ENCODE data around the gene ZMYND19. TPM values are rescaled to one million over a fixed set of nuclear protein-coding genes. Genes with fewer than 3 reads are reported as not detected.
A peak's percentile ranks its signal among the peaks of the same experiment; 100 is the strongest.

The ZMYND19 gene
- total RNA-seq, 2 donors from 2014 or later = 47.8 to 51.0 TPM

DNA sequence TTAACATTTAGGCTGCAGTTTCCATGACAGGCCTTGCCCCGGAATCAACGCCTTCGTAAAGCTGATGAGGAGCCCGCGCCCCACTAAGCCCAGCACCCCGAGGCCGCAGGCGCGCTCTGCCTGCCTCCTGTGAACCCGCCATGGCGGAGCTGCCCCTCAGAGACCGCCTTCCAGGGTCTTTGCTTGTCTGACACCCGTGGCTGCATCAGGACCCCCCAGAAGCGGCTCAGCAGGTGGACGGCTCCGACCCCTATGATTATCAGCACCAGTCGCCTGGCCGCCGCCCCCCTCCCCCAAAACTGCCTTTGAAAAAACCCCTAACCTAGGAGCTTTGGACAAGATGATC, 11.1 kb downstream of the ZMYND19 start:
- no peak for DNase-seq
- Histone ChIP-seq H3K27ac (ENCODE audit: low read depth, low read length) (peak overlapping the region; percentile 66), H3K9me3 (ENCODE audit: control insufficient read depth, low read length) (no peaks in the 10 kb centered on the region), H3K36me3 (ENCODE audit: control insufficient read depth, insufficient read depth, low read length) (peaks cover 57% of the 10 kb centered on the region), H3K9ac (ENCODE audit: extremely low read depth, low read length, poor library complexity, severe bottlenecking) (peak overlapping the region; percentile 72), H3K27me3 (ENCODE audit: control insufficient read depth, insufficient read depth, low read length, poor library complexity, severe bottlenecking) (no peaks in the 10 kb centered on the region), H3K4me1 (ENCODE audit: control insufficient read depth, insufficient read depth, low read length) (peaks cover 7% of the 10 kb centered on the region), H3K4me3 (ENCODE audit: low read length) (peak overlapping the region; percentile 82)
- TF ChIP-seq, protein P1, sequence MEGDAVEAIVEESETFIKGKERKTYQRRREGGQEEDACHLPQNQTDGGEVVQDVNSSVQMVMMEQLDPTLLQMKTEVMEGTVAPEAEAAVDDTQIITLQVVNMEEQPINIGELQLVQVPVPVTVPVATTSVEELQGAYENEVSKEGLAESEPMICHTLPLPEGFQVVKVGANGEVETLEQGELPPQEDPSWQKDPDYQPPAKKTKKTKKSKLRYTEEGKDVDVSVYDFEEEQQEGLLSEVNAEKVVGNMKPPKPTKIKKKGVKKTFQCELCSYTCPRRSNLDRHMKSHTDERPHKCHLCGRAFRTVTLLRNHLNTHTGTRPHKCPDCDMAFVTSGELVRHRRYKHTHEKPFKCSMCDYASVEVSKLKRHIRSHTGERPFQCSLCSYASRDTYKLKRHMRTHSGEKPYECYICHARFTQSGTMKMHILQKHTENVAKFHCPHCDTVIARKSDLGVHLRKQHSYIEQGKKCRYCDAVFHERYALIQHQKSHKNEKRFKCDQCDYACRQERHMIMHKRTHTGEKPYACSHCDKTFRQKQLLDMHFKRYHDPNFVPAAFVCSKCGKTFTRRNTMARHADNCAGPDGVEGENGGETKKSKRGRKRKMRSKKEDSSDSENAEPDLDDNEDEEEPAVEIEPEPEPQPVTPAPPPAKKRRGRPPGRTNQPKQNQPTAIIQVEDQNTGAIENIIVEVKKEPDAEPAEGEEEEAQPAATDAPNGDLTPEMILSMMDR (conservative IDR thresholded peaks at IDR 0.05) = no peak
- H3K4me1 Mint-ChIP-seq = peaks cover 19% of the 10 kb centered on the region
- WGBS, 2 experiments (ENCODE audit: insufficient coverage in 1 of 2, insufficient read length in 1 of 2) = 61 to 78% methylated on average over 15 to 19 of the region's 19 CpGs
- H3K9me3 Mint-ChIP-seq = no peaks in the 10 kb centered on the region
- peaks cover 45% of the 10 kb centered on the region for H3K36me3 Mint-ChIP-seq (ENCODE audit: low read depth)
- H3K4me3 Mint-ChIP-seq = peak overlapping the region; percentile 82
- H3K27ac Mint-ChIP-seq = peak overlapping the region; percentile 88
- no peaks in the 10 kb centered on the region for H3K27me3 Mint-ChIP-seq (ENCODE audit: insufficient read depth)

- Mint-ChIP-seq H3K27ac (peak within 1 kb of the TSS; percentile 88), H3K4me1 (peaks cover 19% of the 10 kb centered on the region), H3K9me3 (no peaks in the 10 kb centered on the region), H3K36me3 (ENCODE audit: low read depth) (peaks cover 51% of the 10 kb centered on the region), H3K4me3 (peak within 1 kb of the TSS; percentile 82), H3K27me3 (ENCODE audit: insufficient read depth) (no peaks in the 10 kb centered on the region)
- TF ChIP-seq, protein P1 (conservative IDR thresholded peaks at IDR 0.05) = peak; percentile 99
- Histone ChIP-seq H3K9ac (ENCODE audit: extremely low read depth, low read length, poor library complexity, severe bottlenecking) (peak within 1 kb of the TSS; percentile 72), H3K27me3 (ENCODE audit: control insufficient read depth, insufficient read depth, low read length, poor library complexity, severe bottlenecking) (no peaks in the 10 kb centered on the region), H3K4me1 (ENCODE audit: control insufficient read depth, insufficient read depth, low read length) (peaks cover 7% of the 10 kb centered on the region), H3K36me3 (ENCODE audit: control insufficient read depth, insufficient read depth, low read length) (peaks cover 56% of the 10 kb centered on the region), H3K9me3 (ENCODE audit: control insufficient read depth, low read length) (no peaks in the 10 kb centered on the region), H3K27ac (ENCODE audit: low read depth, low read length) (peak within 1 kb of the TSS; percentile 83), H3K4me3 (ENCODE audit: low read length) (peak within 1 kb of the TSS; percentile 82)
- 3 to 5% methylated on average over 39 to 82 of the region's 82 CpGs for WGBS, 2 experiments (ENCODE audit: insufficient coverage in 1 of 2, insufficient read length in 1 of 2)
- peak; percentile 99 for DNase-seq
Observed at GRCh38 chr9:137578518-137579258, 11.6 kb downstream of the ZMYND19 start, which contains the start of gene DPH7. DPH7 (minus strand) TSS chr9:137578925; CDS start chr9:137578777, 148 bp downstream.

GRCh38 chr9:137575716-137576411, 14.4 kb downstream of the ZMYND19 start:
- Mint-ChIP-seq H3K9me3 (no peaks in the 10 kb centered on the region), H3K27ac (no peak overlapping the region), H3K4me1 (peaks cover 19% of the 10 kb centered on the region), H3K36me3 (ENCODE audit: low read depth) (peaks cover 45% of the 10 kb centered on the region), H3K27me3 (ENCODE audit: insufficient read depth) (no peaks in the 10 kb centered on the region), H3K4me3 (no peak overlapping the region)
- no peaks in the 10 kb centered on the region for H3K9me3 ChIP-seq (ENCODE audit: control insufficient read depth, low read length)
- peaks cover 46% of the 10 kb centered on the region for H3K36me3 ChIP-seq (ENCODE audit: control insufficient read depth, insufficient read depth, low read length)
- H3K27ac ChIP-seq (ENCODE audit: low read depth, low read length) = no peak overlapping the region
- H3K4me3 ChIP-seq (ENCODE audit: low read length) = no peak overlapping the region
- peaks cover 7% of the 10 kb centered on the region for H3K4me1 ChIP-seq (ENCODE audit: control insufficient read depth, insufficient read depth, low read length)
- no peak for DNase-seq
- no peaks in the 10 kb centered on the region for H3K27me3 ChIP-seq (ENCODE audit: control insufficient read depth, insufficient read depth, low read length, poor library complexity, severe bottlenecking)
- WGBS, 2 experiments (ENCODE audit: insufficient coverage in 1 of 2, insufficient read length in 1 of 2) = 94 to 95% methylated on average over 11 to 12 of the region's 12 CpGs
- TF ChIP-seq, protein P1 (conservative IDR thresholded peaks at IDR 0.05) = peak; percentile 24
- no peak overlapping the region for H3K9ac ChIP-seq (ENCODE audit: extremely low read depth, low read length, poor library complexity, severe bottlenecking)

Measured in endodermal cell (in vitro differentiated cells).